HG02759 (cell line): ENCODE measurements around the gene VILL.

Source experiments
- ATAC-seq: cut with Tn5 transposase; IDR thresholded peaks from one replicate; pipeline ENCODE4 v1.9.1; 2021; ENCODE audit warnings: mild to moderate bottlenecking, moderate library complexity; ENCODE audit not compliant: unreplicated experiment

Gene VILL

GRCh38 chr3:37999836-38000235, 9.2 kb downstream of the VILL start:
- ATAC-seq: no peak

GRCh38 chr3:38000242-38000916, 9.8 kb downstream of the VILL start:
- ATAC-seq: no peak

GRCh38 chr3:38000965-38001455, 10.4 kb downstream of the VILL start:
- no peak for ATAC-seq

- ATAC-seq: no peak
These were observed 11.0 kb downstream of the VILL start for GRCh38 chr3:38001456-38002081.

- no peak for ATAC-seq
These were observed 11.8 kb downstream of the VILL start for GRCh38 chr3:38002291-38002876.

GRCh38 chr3:38002940-38003339, 12.4 kb downstream of the VILL start:
- no peak for ATAC-seq

- ATAC-seq: no peak
These were observed 12.8 kb downstream of the VILL start for GRCh38 chr3:38003371-38003816.

- no peak for ATAC-seq
These were observed 13.3 kb downstream of the VILL start for GRCh38 chr3:38003817-38004414.

GRCh38 chr3:38004415-38005075, 14.0 kb downstream of the VILL start:
- peak; percentile 62 for ATAC-seq

GRCh38 chr3:38005076-38006020, 14.8 kb downstream of the VILL start:
- ATAC-seq: no peak

GRCh38 chr3:38006031-38006430, 15.4 kb downstream of the VILL start:
- no peak for ATAC-seq

GRCh38 chr3:38006445-38006995, 15.9 kb downstream of the VILL start:
- no peak for ATAC-seq

- no peak for ATAC-seq
These were observed 17.1 kb downstream of the VILL start for GRCh38 chr3:38007754-38008090.

- ATAC-seq: no peak
These were observed 17.7 kb downstream of the VILL start for GRCh38 chr3:38008191-38008701.

GRCh38 chr3:38008971-38009580, 18.5 kb downstream of the VILL start:
- ATAC-seq: no peak

- no peak for ATAC-seq
These were observed 19.4 kb downstream of the VILL start for GRCh38 chr3:38009807-38010591.

- ATAC-seq: no peak
These were observed 20.5 kb downstream of the VILL start for GRCh38 chr3:38011111-38011510.

- no peak for ATAC-seq
These were observed 24.9 kb downstream of the VILL start for GRCh38 chr3:38015485-38015884.
